H1 (cell line): ENCODE data around the gene IKZF3. TPM values are rescaled to one million over a fixed set of nuclear protein-coding genes. Genes with fewer than 3 reads are reported as not detected.

ENCODE experiments used
- CTCF ChIA-PET: fragments of 300-600 bp; sonication (Branson Sonifier 250); formaldehyde crosslinking; loops from one replicate; lab custom pipeline; 2021; ENCODE audit not compliant: partially characterized antibody; lab: Charles Lee
- POLR2A ChIA-PET: fragments of 300-600 bp; sonication (Branson Sonifier 250); formaldehyde crosslinking; loops from one replicate; lab custom pipeline; 2021; ENCODE audit warnings: inconsistent platforms; ENCODE audit not compliant: partially characterized antibody; lab: Charles Lee
- DNase-seq, 2 experiments: peaks; one replicate each; pipeline versions ENCODE4 v3.0.0 to v3.0.0-alpha.2; 2010 to 2022; ENCODE audit warnings: low spot score in 2 of 2, low read depth in 1 of 2, mixed read lengths in 1 of 2
- FAIRE-seq: peaks from 2 replicates; lab custom pipeline; 2011; peaks lifted over from hg19 to GRCh38; lab: Jason Lieb, UNC
- H2AFZ ChIP-seq: 2 replicates; pipeline ENCODE4 v1.8.1; 2012; ENCODE audit warnings: low read length, inconsistent platforms
- H2AK5ac ChIP-seq: 2 replicates; pipeline ENCODE4 v1.6.1; 2013; ENCODE audit warnings: low read depth, low read length
- H2BK120ac ChIP-seq: replicated peaks from 2 replicates; pipeline ENCODE3; 2013; ENCODE audit warnings: low read depth, low read length, inconsistent platforms
- H2BK12ac ChIP-seq: 2 replicates; pipeline ENCODE4 v1.6.1; 2013; ENCODE audit warnings: low read depth, low read length
- H2BK15ac ChIP-seq: 2 replicates; pipeline ENCODE4 v1.6.1; 2013; ENCODE audit warnings: low read length
- H2BK20ac ChIP-seq: 2 replicates; pipeline ENCODE4 v1.6.1; 2013; ENCODE audit warnings: low read length
- H2BK5ac ChIP-seq: 2 replicates; pipeline ENCODE4 v1.6.1; 2013; ENCODE audit warnings: low read depth, low read length
- H3K14ac ChIP-seq: 2 replicates; pipeline ENCODE4 v1.6.1; 2013; ENCODE audit warnings: inconsistent platforms; ENCODE audit not compliant: insufficient read length
- H3K18ac ChIP-seq: 2 replicates; pipeline ENCODE4 v1.6.1; 2013; ENCODE audit warnings: low read length; ENCODE audit errors: extremely low read depth
- H3K23ac ChIP-seq: 2 replicates; pipeline ENCODE4 v1.6.1; 2013; ENCODE audit warnings: inconsistent platforms; ENCODE audit not compliant: insufficient read length
- H3K23me2 ChIP-seq: 2 replicates; pipeline ENCODE4 v1.6.1; 2013; ENCODE audit warnings: low read depth, low read length
- H3K27ac ChIP-seq: 2 replicates; pipeline ENCODE4 v1.6.1; 2011; ENCODE audit warnings: low read depth, low read length, inconsistent platforms
- H3K27me3 ChIP-seq, 4 experiments: replicated peaks in 1 of 4; 1 replicate in 1 of 4; 2 replicates in 3 of 4; pipeline versions ENCODE4 v1.6.1 to v1.8.1; 2011 to 2013; ENCODE audit warnings: low read length in 3 of 4, mild to moderate bottlenecking in 3 of 4, inconsistent platforms in 2 of 4, mixed read lengths in 2 of 4, moderate library complexity in 1 of 4; ENCODE audit not compliant: control insufficient read depth in 3 of 4, insufficient read depth in 3 of 4; ENCODE audit errors: extremely low read depth in 1 of 4
- H3K36me3 ChIP-seq, 4 experiments: 2 replicates each; pipeline versions ENCODE4 v1.6.1 to v1.8.1; 2011 to 2013; ENCODE audit warnings: mild to moderate bottlenecking in 4 of 4, low read length in 3 of 4, moderate library complexity in 2 of 4, control low read depth in 1 of 4, inconsistent platforms in 1 of 4; ENCODE audit not compliant: insufficient read depth in 4 of 4, control insufficient read depth in 2 of 4
- H3K4ac ChIP-seq: replicated peaks from 2 replicates; pipeline ENCODE3; 2013; ENCODE audit warnings: low read length, low read depth, mixed read lengths, inconsistent platforms; ENCODE audit not compliant: insufficient read length
- H3K4me1 ChIP-seq, 4 experiments: replicated peaks in 1 of 4; 1 replicate in 1 of 4; 2 replicates in 3 of 4; pipeline versions ENCODE4 v1.6.1 to v1.8.1; 2011 to 2013; ENCODE audit warnings: low read length in 3 of 4, inconsistent platforms in 2 of 4, mixed read lengths in 1 of 4; ENCODE audit not compliant: insufficient read depth in 4 of 4, control insufficient read depth in 3 of 4
- H3K4me2 ChIP-seq, 2 experiments: 2 replicates each; pipeline versions ENCODE4 v1.6.1 to v1.8.1; 2011 to 2013; ENCODE audit warnings: low read depth in 2 of 2, low read length in 2 of 2, control low read depth in 1 of 2, inconsistent platforms in 1 of 2, mild to moderate bottlenecking in 1 of 2; ENCODE audit not compliant: insufficient read depth in 1 of 2
- H3K4me3 ChIP-seq, 4 experiments: fragments of 200-600, 300-600 bp in 1 of 4; sonication (generic), shearing (Covaris generic), sonication (Bioruptor Twin) in 1 of 4; 2 replicates each; pipeline versions ENCODE4 v1.5.1 to v1.8.1; 2011 to 2016; ENCODE audit warnings: low read length in 4 of 4, low read depth in 3 of 4, control low read depth in 2 of 4, inconsistent platforms in 2 of 4, mild to moderate bottlenecking in 2 of 4, mixed read lengths in 1 of 4, moderate library complexity in 1 of 4; ENCODE audit not compliant: insufficient read depth in 2 of 4; ENCODE audit errors: extremely low read depth in 1 of 4
- H3K56ac ChIP-seq: replicated peaks from 2 replicates; pipeline ENCODE3; 2013; ENCODE audit warnings: low read depth, mild to moderate bottlenecking, mixed read lengths, low read length, inconsistent platforms; ENCODE audit not compliant: insufficient read length
- H3K79me1 ChIP-seq: 2 replicates; pipeline ENCODE4 v1.6.1; 2013; ENCODE audit warnings: low read depth, low read length, control low read depth
- H3K79me2 ChIP-seq, 2 experiments: 2 replicates each; pipeline versions ENCODE4 v1.6.1 to v1.8.1; 2012 to 2013; ENCODE audit warnings: low read length in 2 of 2, mild to moderate bottlenecking in 2 of 2, inconsistent platforms in 1 of 2; ENCODE audit not compliant: insufficient read depth in 2 of 2, control insufficient read depth in 1 of 2
- H3K9ac ChIP-seq, 4 experiments: replicated peaks in 1 of 4; 1 replicate in 1 of 4; 2 replicates in 3 of 4; pipeline versions ENCODE4 v1.6.1 to v1.8.1; 2011 to 2013; ENCODE audit warnings: low read depth in 3 of 4, low read length in 3 of 4, control low read depth in 2 of 4, mild to moderate bottlenecking in 2 of 4, moderate library complexity in 2 of 4, inconsistent platforms in 1 of 4; ENCODE audit errors: extremely low read depth in 1 of 4
- H3K9me3 ChIP-seq, 2 experiments: 2 replicates each; pipeline versions ENCODE4 v1.6.1 to v1.8.1; 2012 to 2013; ENCODE audit warnings: mild to moderate bottlenecking in 2 of 2, moderate library complexity in 2 of 2, control low read depth in 1 of 2, inconsistent platforms in 1 of 2, low read depth in 1 of 2, low read length in 1 of 2, mixed read lengths in 1 of 2; ENCODE audit not compliant: insufficient read depth in 2 of 2
- H4K20me1 ChIP-seq, 2 experiments: replicated peaks in 1 of 2; 2 replicates each; pipeline versions ENCODE3 to v1.8.1; 2011 to 2013; ENCODE audit warnings: inconsistent platforms in 2 of 2, low read length in 2 of 2, mild to moderate bottlenecking in 1 of 2; ENCODE audit not compliant: insufficient read depth in 2 of 2, control insufficient read depth in 1 of 2
- H4K5ac ChIP-seq: 2 replicates; pipeline ENCODE4 v1.6.1; 2013; ENCODE audit warnings: low read length, low read depth, mixed read lengths, inconsistent platforms; ENCODE audit not compliant: insufficient read length
- H4K8ac ChIP-seq: 2 replicates; pipeline ENCODE4 v1.8.0; 2013; ENCODE audit warnings: mild to moderate bottlenecking, moderate library complexity, low read length, inconsistent platforms; ENCODE audit not compliant: insufficient read depth; ENCODE audit errors: extremely low read depth
- H4K91ac ChIP-seq: replicated peaks from 2 replicates; pipeline ENCODE3; 2013; ENCODE audit warnings: low read length, mixed read lengths, inconsistent platforms; ENCODE audit not compliant: insufficient read length
- CBX8 ChIP-seq: fragments of 300-800, 300-1000 bp; sonication (generic); IDR thresholded peaks from 2 replicates; pipeline ENCODE4 v1.7.1; 2016; ENCODE audit warnings: low read depth, low read length, borderline replicate concordance
- CTBP2 ChIP-seq: IDR thresholded peaks from 2 replicates; pipeline ENCODE4 v1.7.0; 2011; ENCODE audit warnings: borderline replicate concordance, mild to moderate bottlenecking, moderate library complexity, mixed read lengths, low read length; ENCODE audit not compliant: insufficient read depth, insufficient read length
- EP300 ChIP-seq, 2 experiments: IDR thresholded peaks; 1 replicate in 1 of 2; 2 replicates in 1 of 2; pipeline ENCODE4 v1.6.1; 2011 to 2012; ENCODE audit warnings: low read depth in 2 of 2, low read length in 2 of 2, mild to moderate bottlenecking in 2 of 2, borderline replicate concordance in 1 of 2, inconsistent platforms in 1 of 2, moderate library complexity in 1 of 2
- EZH2 ChIP-seq: fragments of 200-600 bp; sonication (generic); IDR thresholded peaks from 2 replicates; pipeline ENCODE4 v1.7.1; 2012; ENCODE audit warnings: low read depth, mild to moderate bottlenecking, moderate library complexity, low read length, inconsistent platforms; ENCODE audit not compliant: severe bottlenecking
- POU5F1 ChIP-seq: IDR thresholded peaks from 2 replicates; pipeline ENCODE4 v1.6.1; 2011; ENCODE audit warnings: low read depth, mild to moderate bottlenecking, low read length, moderate library complexity
- RNF2 ChIP-seq: fragments of 200-900, 300-1000 bp; sonication (generic); IDR thresholded peaks from 2 replicates; pipeline ENCODE4 v1.7.1; 2016; ENCODE audit warnings: borderline replicate concordance, low read depth, mild to moderate bottlenecking, antibody characterized with exemption, low read length; ENCODE audit not compliant: poor library complexity, severe bottlenecking; ENCODE audit errors: missing control alignments
- SAP30 ChIP-seq: fragments of 300-600 bp; sonication (generic); IDR thresholded peaks from 2 replicates; pipeline ENCODE4 v1.7.1; 2012; ENCODE audit warnings: low read length, moderate library complexity, mild to moderate bottlenecking, inconsistent platforms; ENCODE audit not compliant: insufficient read depth, insufficient replicate concordance
- SIX5 ChIP-seq: IDR thresholded peaks from 2 replicates; pipeline ENCODE4 v1.6.1; 2011; ENCODE audit warnings: mild to moderate bottlenecking, low read depth, low read length
- SUZ12 ChIP-seq: fragments of 200-600 bp; sonication (generic); IDR thresholded peaks from 2 replicates; pipeline ENCODE4 v1.6.1; 2012; ENCODE audit warnings: mild to moderate bottlenecking, inconsistent platforms, low read length, moderate library complexity, mixed read lengths
- ZNF274 ChIP-seq: IDR thresholded peaks from 2 replicates; pipeline ENCODE4 v1.7.0; 2012; ENCODE audit warnings: low read length, borderline replicate concordance; ENCODE audit errors: extremely low read depth
- WGBS, 2 experiments: shearing (Covaris generic) in 1 of 2; methylation state at CpG; one replicate each; pipeline versions ENCODE4 v1.1.6 to v1.1.7; 2013 to 2015; ENCODE audit warnings: low lambda C conversion rate in 2 of 2, mixed read lengths in 2 of 2, inconsistent platforms in 1 of 2, low coverage in 1 of 2, missing lambda C conversion rate in 1 of 2; ENCODE audit not compliant: insufficient replicate concordance in 2 of 2, insufficient coverage in 1 of 2, insufficient read length in 1 of 2; ENCODE audit errors: extremely low coverage in 1 of 2, missing lambda C conversion rate in 1 of 2; 5-methylcytosine and 5-hydroxymethylcytosine counted together
- polyA plus RNA-seq, 7 experiments: library from polyadenylated mRNA; depleted of rRNA in 3 of 7; stranded (reverse) in 5 of 7; unstranded in 2 of 7; fragments of >200 nt in 5 of 7; fragments of 200-250 nt in 2 of 7; gene quantifications; 1 replicate in 5 of 7; 2 replicates in 1 of 7; 4 replicates in 1 of 7; pipeline versions ENCODE4 v1.2.1 to v1.2.3, GENCODE V29; 2011 to 2013; ENCODE audit warnings: missing spikeins in 2 of 7, mixed read lengths in 2 of 7
- total RNA-seq: library from RNA; stranded (reverse); fragmentation: NEBNext Ultra II Directional; extraction: Animal tissue kit (Norgen Biotek cat#: 25700); gene quantifications from 2 replicates; pipeline ENCODE4 v1.2.1, GENCODE V29; 2021

IKZF3 gene
- total and polyA plus RNA-seq, 2 of the 8 experiments (the other 6 are each of a cell fraction or from before 2014, with no cell fraction given) = 0.23 to 0.56 TPM

- Histone ChIP-seq H3K36me3 (peaks cover 4 to 40% (median 31%) of the 10 kb centered on the region in 4 experiments; a peak in 6 of 8 replicates), H4K91ac (no peak overlapping the region), H2BK12ac (no peak overlapping the region), H4K8ac (no peak overlapping the region), H3K23ac (no peak overlapping the region), H3K56ac (no peak overlapping the region), H2BK15ac (no peak overlapping the region), H3K4me1 (peaks cover 5 to 22% (median 19%) of the 10 kb centered on the region in 4 experiments), H2BK120ac (no peak overlapping the region), H4K20me1 (no peaks in the 10 kb centered on the region), H4K5ac (no peak overlapping the region), H2AK5ac (no peak overlapping the region), H3K23me2 (peaks cover 12% of the 10 kb centered on the region), H3K27ac (no peak overlapping the region), H3K79me2 (peaks cover 0 to 16% of the 10 kb centered on the region in 2 experiments; a peak in 2 of 4 replicates), H3K18ac (no peak overlapping the region; the same call in 1 of the 2 replicates), H3K9me3 (no peaks in the 10 kb centered on the region), H3K14ac (no peak overlapping the region), H2BK5ac (peak overlapping the region; percentile 80; the same call in 1 of the 2 replicates), H3K79me1 (peaks cover 9% of the 10 kb centered on the region), H2BK20ac (no peak overlapping the region), H2AFZ (no peak overlapping the region), H3K27me3 (no peaks in the 10 kb centered on the region), H3K4me2 (no peak overlapping the region), H3K4ac (no peak overlapping the region), H3K4me3 (no peak overlapping the region), H3K9ac (no peak overlapping the region)
- DNase-seq (no peak), FAIRE-seq (no peak)
- POLR2A ChIA-PET = interaction anchor here (1.0 to 1.7 kb wide), 4 partner anchors 9 to 73 kb away, joined by 3 to 4 read pairs (median 4); partner anchors contain the start of gene MIEN1
- CTCF ChIA-PET = interaction anchor here (0.7 to 2.0 kb wide), 4 partner anchors 15 to 123 kb away, joined by 4 to 5 read pairs (median 4); no protein-coding TSS in a partner anchor
- WGBS, 2 experiments = 96% methylated on average over 16 of the region's 16 CpGs; no CpG with 5 or more reads in 1 of the 2 experiments
- TF ChIP-seq RNF2 (no peak), SUZ12 (no peak), SAP30 (no peak), CTBP2 (no peak), EP300 (IDR thresholded peaks at IDR 0.05; ENCODE audit: borderline replicate concordance in 1 of 2, low read depth in 2 of 2, low read length in 2 of 2) (no peak), POU5F1 (no peak), SIX5 (no peak), EZH2 (no peak), CBX8 (no peak), ZNF274 (no peak)
Measured at GRCh38 chr17:39744075-39744835, 119.9 kb downstream of the IKZF3 start.
